ENCODE results near the gene HOMER3.
"Not testable (repeated sequence)": the region's sequence is repeated elsewhere in the genome, so short reads cannot be mapped to it uniquely, and the experiment has no call there.

HOMER3 gene

GRCh38 chr19:18966307-18966706, 25.3 kb upstream of the HOMER3 start:
- Mint-ChIP-seq H3K4me3 (no peak overlapping the region), H3K27ac (no peak overlapping the region), H3K9me3 (no peaks in the 10 kb centered on the region), H3K4me1 (peaks cover 11% of the 10 kb centered on the region), H3K27me3 (peaks cover 27% of the 10 kb centered on the region)
- ATAC-seq (no peak), DNase-seq (no peak)

- ATAC-seq (no peak), DNase-seq (no peak)
- H3K4me1 Mint-ChIP-seq, result peaks cover 13% of the 10 kb centered on the region
- H3K4me3 Mint-ChIP-seq, result no peak overlapping the region
- H3K9me3 Mint-ChIP-seq, result no peaks in the 10 kb centered on the region
- H3K27me3 Mint-ChIP-seq, result peaks cover 26% of the 10 kb centered on the region
- no peak overlapping the region for H3K27ac Mint-ChIP-seq
These were observed 23.1 kb upstream of the HOMER3 start for GRCh38 chr19:18964121-18964520.

GRCh38 chr19:18961767-18962620, 21.0 kb upstream of the HOMER3 start:
- H3K27me3 Mint-ChIP-seq, result peaks cover 14% of the 10 kb centered on the region
- H3K4me1 Mint-ChIP-seq, result peaks cover 13% of the 10 kb centered on the region
- ATAC-seq (no peak), DNase-seq (no peak)
- H3K9me3 Mint-ChIP-seq, result no peaks in the 10 kb centered on the region
- H3K4me3 Mint-ChIP-seq, result peak overlapping the region in 1 of 2 donors; percentile 62
- no peak overlapping the region for H3K27ac Mint-ChIP-seq

- Mint-ChIP-seq H3K4me1 (peaks cover 13% of the 10 kb centered on the region), H3K4me3 (no peak overlapping the region)
These were observed 19.4 kb upstream of the HOMER3 start for GRCh38 chr19:18960370-18960769.

GRCh38 chr19:18955042-18955441, 14.0 kb upstream of the HOMER3 start:
- H3K4me1 Mint-ChIP-seq, result no peaks in the 10 kb centered on the region
- no peak for ATAC-seq
- no peak overlapping the region for H3K4me3 Mint-ChIP-seq
- no peak overlapping the region for H3K27ac Mint-ChIP-seq
- peaks cover 6 to 8% of the 10 kb centered on the region in 2 donors for H3K9me3 Mint-ChIP-seq
- H3K27me3 Mint-ChIP-seq, result no peaks in the 10 kb centered on the region
- DNase-seq, result no peak

More at GRCh38 chr19:18960370-18960769, 19.4 kb upstream of the HOMER3 start:
- no peak overlapping the region for H3K27ac Mint-ChIP-seq
- DNase-seq, result no peak
- peaks cover 14% of the 10 kb centered on the region for H3K27me3 Mint-ChIP-seq
- ATAC-seq, result no peak
- no peaks in the 10 kb centered on the region for H3K9me3 Mint-ChIP-seq

GRCh38 chr19:18954094-18954493, 13.1 kb upstream of the HOMER3 start:
- H3K4me3 Mint-ChIP-seq, result no peak overlapping the region
- no peak for DNase-seq
- ATAC-seq, result no peak
- peaks cover 6 to 8% of the 10 kb centered on the region in 2 donors for H3K9me3 Mint-ChIP-seq
- H3K27me3 Mint-ChIP-seq, result no peaks in the 10 kb centered on the region
- no peaks in the 10 kb centered on the region for H3K4me1 Mint-ChIP-seq
- H3K27ac Mint-ChIP-seq, result no peak overlapping the region

- H3K4me3 Mint-ChIP-seq, H3K27me3 Mint-ChIP-seq, DNase-seq, H3K9me3 Mint-ChIP-seq, H3K27ac Mint-ChIP-seq, H3K4me1 Mint-ChIP-seq, ATAC-seq: not testable (repeated sequence)
These were observed 11.5 kb upstream of the HOMER3 start for GRCh38 chr19:18952364-18953003.

- H3K27me3 Mint-ChIP-seq, result no peaks in the 10 kb centered on the region
- no peak for ATAC-seq
- H3K27ac Mint-ChIP-seq, result no peak overlapping the region
- H3K9me3 Mint-ChIP-seq, result peaks cover 6 to 8% of the 10 kb centered on the region in 2 donors
- DNase-seq, result no peak
- H3K4me1 Mint-ChIP-seq, result no peaks in the 10 kb centered on the region
- H3K4me3 Mint-ChIP-seq, result no peak overlapping the region
These were observed 10.8 kb upstream of the HOMER3 start for GRCh38 chr19:18951721-18952281.

- peaks cover 2 to 3% of the 10 kb centered on the region in 2 donors for H3K9me3 Mint-ChIP-seq
- H3K4me3 Mint-ChIP-seq, result no peak overlapping the region
- no peaks in the 10 kb centered on the region for H3K4me1 Mint-ChIP-seq
- H3K27me3 Mint-ChIP-seq, result peaks cover 10% of the 10 kb centered on the region
- no peak overlapping the region for H3K27ac Mint-ChIP-seq
- no peak for DNase-seq
- no peak for ATAC-seq
These were observed 8.8 kb upstream of the HOMER3 start for GRCh38 chr19:18949858-18950257.

- no peak overlapping the region for H3K27ac Mint-ChIP-seq
- peaks cover 11% of the 10 kb centered on the region for H3K27me3 Mint-ChIP-seq
- no peaks in the 10 kb centered on the region for H3K4me1 Mint-ChIP-seq
- ATAC-seq, result no peak
- H3K4me3 Mint-ChIP-seq, result no peak overlapping the region
- no peak for DNase-seq
- H3K9me3 Mint-ChIP-seq, result no peaks in the 10 kb centered on the region
These were observed 7.9 kb upstream of the HOMER3 start for GRCh38 chr19:18948976-18949356.

- no peak for DNase-seq
- ATAC-seq, result no peak
- H3K4me1 Mint-ChIP-seq, result no peaks in the 10 kb centered on the region
- peaks cover 11% of the 10 kb centered on the region for H3K27me3 Mint-ChIP-seq
- no peak overlapping the region for H3K4me3 Mint-ChIP-seq
- no peak overlapping the region for H3K27ac Mint-ChIP-seq
- H3K9me3 Mint-ChIP-seq, result no peaks in the 10 kb centered on the region
These were observed 7.3 kb upstream of the HOMER3 start for GRCh38 chr19:18948075-18948975.

GRCh38 chr19:18946918-18947317, 5.9 kb upstream of the HOMER3 start:
- no peak for DNase-seq
- Mint-ChIP-seq H3K4me1 (no peaks in the 10 kb centered on the region), H3K4me3 (no peak overlapping the region), H3K9me3 (no peaks in the 10 kb centered on the region), H3K27me3 (peaks cover 25% of the 10 kb centered on the region), H3K27ac (no peak overlapping the region)
- no peak for ATAC-seq

- Mint-ChIP-seq H3K9me3 (no peaks in the 10 kb centered on the region), H3K4me3 (no peak overlapping the region), H3K27me3 (peaks cover 31% of the 10 kb centered on the region), H3K4me1 (peaks cover 4% of the 10 kb centered on the region), H3K27ac (no peak overlapping the region)
- DNase-seq (no peak), ATAC-seq (no peak)
These were observed 5.3 kb upstream of the HOMER3 start for GRCh38 chr19:18946335-18946734.

- H3K27ac Mint-ChIP-seq, result no peak overlapping the region
- H3K9me3 Mint-ChIP-seq, result no peaks in the 10 kb centered on the region
- peaks cover 41% of the 10 kb centered on the region for H3K27me3 Mint-ChIP-seq
- ATAC-seq, result no peak
- H3K4me3 Mint-ChIP-seq, result no peak overlapping the region
- H3K4me1 Mint-ChIP-seq, result peaks cover 10% of the 10 kb centered on the region
- no peak for DNase-seq
These were observed 4.3 kb upstream of the HOMER3 start for GRCh38 chr19:18945297-18945696.

GRCh38 chr19:18943465-18943864, 2.4 kb upstream of the HOMER3 start:
- Mint-ChIP-seq H3K4me3 (no peak overlapping the region), H3K27me3 (peaks cover 59% of the 10 kb centered on the region), H3K27ac (no peak overlapping the region), H3K4me1 (peaks cover 20% of the 10 kb centered on the region), H3K9me3 (no peaks in the 10 kb centered on the region)
- DNase-seq (no peak), ATAC-seq (no peak)

Data from stimulated activated naive CD8-positive, alpha-beta T cell treated with anti-CD3 and anti-CD28 coated beads, Interleukin-15, amount 100 ng/mL, for 72 hours (primary cell).